H1 (cell line): ENCODE results near the gene SPAST. TPM values are rescaled to one million over a fixed set of nuclear protein-coding genes. Genes with fewer than 3 reads are reported as not detected.

Experiments
- ASH2L ChIP-seq: fragments of 200-600, 300-600 bp; sonication (generic); IDR thresholded peaks from one replicate; pipeline ENCODE4 v1.7.1; 2017; ENCODE audit warnings: low read length
- BCL11A ChIP-seq, 2 experiments: IDR thresholded peaks; one replicate each; pipeline ENCODE4 v1.6.1; 2011; ENCODE audit warnings: low read depth in 2 of 2, low read length in 2 of 2, mild to moderate bottlenecking in 2 of 2
- CHD7 ChIP-seq: fragments of 300-600 bp; sonication (generic); IDR thresholded peaks from 2 replicates; pipeline ENCODE4 v1.7.1; 2012; ENCODE audit warnings: low read length, moderate library complexity, mild to moderate bottlenecking, inconsistent platforms; ENCODE audit not compliant: insufficient replicate concordance
- CTBP2 ChIP-seq: IDR thresholded peaks from 2 replicates; pipeline ENCODE4 v1.7.0; 2011; ENCODE audit warnings: borderline replicate concordance, mild to moderate bottlenecking, moderate library complexity, mixed read lengths, low read length; ENCODE audit not compliant: insufficient read depth, insufficient read length
- EP300 ChIP-seq, 2 experiments: IDR thresholded peaks; 1 replicate in 1 of 2; 2 replicates in 1 of 2; pipeline ENCODE4 v1.6.1; 2011 to 2012; ENCODE audit warnings: low read depth in 2 of 2, low read length in 2 of 2, mild to moderate bottlenecking in 2 of 2, borderline replicate concordance in 1 of 2, inconsistent platforms in 1 of 2, moderate library complexity in 1 of 2
- ZNF274 ChIP-seq: IDR thresholded peaks from 2 replicates; pipeline ENCODE4 v1.7.0; 2012; ENCODE audit warnings: low read length, borderline replicate concordance; ENCODE audit errors: extremely low read depth
- polyA plus RNA-seq, 7 experiments: library from polyadenylated mRNA; depleted of rRNA in 3 of 7; stranded (reverse) in 5 of 7; unstranded in 2 of 7; fragments of >200 nt in 5 of 7; fragments of 200-250 nt in 2 of 7; gene quantifications; 1 replicate in 5 of 7; 2 replicates in 1 of 7; 4 replicates in 1 of 7; pipeline versions ENCODE4 v1.2.1 to v1.2.3, GENCODE V29; 2011 to 2013; ENCODE audit warnings: missing spikeins in 2 of 7, mixed read lengths in 2 of 7
- total RNA-seq: library from RNA; stranded (reverse); fragmentation: NEBNext Ultra II Directional; extraction: Animal tissue kit (Norgen Biotek cat#: 25700); gene quantifications from 2 replicates; pipeline ENCODE4 v1.2.1, GENCODE V29; 2021

Gene SPAST
- total and polyA plus RNA-seq, 2 of the 8 experiments (the other 6 are each of a cell fraction or from before 2014, with no cell fraction given), result 4.4 to 36.0 TPM

- TF ChIP-seq CHD7, result no peak
- no peak for TF ChIP-seq ASH2L
- no peak for TF ChIP-seq EP300 (IDR thresholded peaks at IDR 0.05; ENCODE audit: borderline replicate concordance in 1 of 2, low read depth in 2 of 2, low read length in 2 of 2)
- TF ChIP-seq ZNF274, result no peak
- no peak for TF ChIP-seq CTBP2
- TF ChIP-seq BCL11A (IDR thresholded peaks at IDR 0.05; ENCODE audit: low read depth in 2 of 2, low read length in 2 of 2), result no peak
These were observed 54.7 kb downstream of the SPAST start (continued) for GRCh38 chr2:32118055-32118454.
